Measurements from ENCODE around the gene FUT8.

FUT8 gene

DNA sequence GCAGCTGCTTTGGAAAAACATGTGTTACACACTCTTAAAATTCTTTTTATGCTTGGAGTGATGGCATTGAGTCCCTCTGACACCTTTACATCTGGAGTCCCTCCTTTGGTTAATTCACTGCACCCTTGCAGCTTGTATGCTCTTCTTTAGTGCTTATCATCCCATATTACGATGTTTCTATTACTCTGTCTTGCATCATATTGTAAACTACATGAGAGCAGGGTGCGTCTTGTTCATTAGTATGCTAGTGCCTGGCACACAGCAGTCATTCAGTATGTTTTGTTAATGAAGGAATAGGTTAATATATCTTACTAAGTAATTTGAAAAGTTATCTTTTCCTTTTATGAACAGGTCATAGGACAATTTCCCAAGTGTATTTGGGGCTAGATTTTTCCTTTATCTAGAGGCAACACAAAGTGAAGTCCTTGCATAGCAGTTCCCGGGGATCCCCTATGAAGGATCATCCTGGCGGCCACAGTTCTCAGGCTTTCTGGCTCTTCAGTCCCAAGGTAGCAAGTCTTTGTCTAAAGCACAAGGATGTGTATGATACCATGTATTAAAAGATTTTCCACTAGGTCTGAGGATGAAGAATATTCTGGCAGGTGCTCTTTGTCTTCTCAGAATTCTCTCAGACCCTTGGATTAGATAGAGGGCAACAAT is 363.8 kb downstream of the FUT8 start:
- TF ChIP-seq, protein P1, sequence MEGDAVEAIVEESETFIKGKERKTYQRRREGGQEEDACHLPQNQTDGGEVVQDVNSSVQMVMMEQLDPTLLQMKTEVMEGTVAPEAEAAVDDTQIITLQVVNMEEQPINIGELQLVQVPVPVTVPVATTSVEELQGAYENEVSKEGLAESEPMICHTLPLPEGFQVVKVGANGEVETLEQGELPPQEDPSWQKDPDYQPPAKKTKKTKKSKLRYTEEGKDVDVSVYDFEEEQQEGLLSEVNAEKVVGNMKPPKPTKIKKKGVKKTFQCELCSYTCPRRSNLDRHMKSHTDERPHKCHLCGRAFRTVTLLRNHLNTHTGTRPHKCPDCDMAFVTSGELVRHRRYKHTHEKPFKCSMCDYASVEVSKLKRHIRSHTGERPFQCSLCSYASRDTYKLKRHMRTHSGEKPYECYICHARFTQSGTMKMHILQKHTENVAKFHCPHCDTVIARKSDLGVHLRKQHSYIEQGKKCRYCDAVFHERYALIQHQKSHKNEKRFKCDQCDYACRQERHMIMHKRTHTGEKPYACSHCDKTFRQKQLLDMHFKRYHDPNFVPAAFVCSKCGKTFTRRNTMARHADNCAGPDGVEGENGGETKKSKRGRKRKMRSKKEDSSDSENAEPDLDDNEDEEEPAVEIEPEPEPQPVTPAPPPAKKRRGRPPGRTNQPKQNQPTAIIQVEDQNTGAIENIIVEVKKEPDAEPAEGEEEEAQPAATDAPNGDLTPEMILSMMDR (IDR thresholded peaks at IDR 0.05; ENCODE audit: low read depth, low read length) = no peak
- no peak overlapping the region for H3K27ac ChIP-seq
- H3K9me3 ChIP-seq (ENCODE audit: severe bottlenecking) = no peaks in the 10 kb centered on the region
- H3K36me3 ChIP-seq = no peaks in the 10 kb centered on the region
- H3K27me3 ChIP-seq (ENCODE audit: insufficient read depth, low read depth, severe bottlenecking) = no peaks in the 10 kb centered on the region
- H3K4me3 ChIP-seq (ENCODE audit: low read depth, low read length) = no peak overlapping the region
- DNase-seq = no peak

DNA sequence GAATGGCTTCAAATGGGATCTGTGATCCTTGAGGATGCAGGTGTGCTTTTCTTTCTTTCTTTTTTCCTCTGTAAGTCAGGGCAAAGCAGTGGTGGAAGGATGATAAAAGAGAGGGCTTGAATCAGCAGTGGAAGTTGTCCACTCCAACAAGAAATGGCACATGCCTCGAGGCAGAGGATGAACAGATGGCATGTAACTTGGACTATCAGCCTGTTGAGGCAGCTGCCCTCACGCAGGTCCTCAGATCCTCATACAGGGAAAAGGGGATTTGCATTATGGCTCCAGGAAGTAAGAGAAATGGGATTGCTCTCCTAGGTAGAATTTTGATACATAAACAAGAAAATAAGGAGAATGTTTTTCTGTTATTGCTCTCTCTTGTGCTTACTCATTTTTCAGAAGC is 368.0 kb downstream of the FUT8 start:
- Histone ChIP-seq H3K4me3 (ENCODE audit: low read depth, low read length) (no peak overlapping the region), H3K27me3 (ENCODE audit: insufficient read depth, low read depth, severe bottlenecking) (no peaks in the 10 kb centered on the region), H3K36me3 (no peaks in the 10 kb centered on the region), H3K9me3 (ENCODE audit: severe bottlenecking) (no peaks in the 10 kb centered on the region), H3K27ac (no peak overlapping the region)
- TF ChIP-seq, protein P1 (IDR thresholded peaks at IDR 0.05; ENCODE audit: low read depth, low read length) = no peak
- DNase-seq = no peak

DNA sequence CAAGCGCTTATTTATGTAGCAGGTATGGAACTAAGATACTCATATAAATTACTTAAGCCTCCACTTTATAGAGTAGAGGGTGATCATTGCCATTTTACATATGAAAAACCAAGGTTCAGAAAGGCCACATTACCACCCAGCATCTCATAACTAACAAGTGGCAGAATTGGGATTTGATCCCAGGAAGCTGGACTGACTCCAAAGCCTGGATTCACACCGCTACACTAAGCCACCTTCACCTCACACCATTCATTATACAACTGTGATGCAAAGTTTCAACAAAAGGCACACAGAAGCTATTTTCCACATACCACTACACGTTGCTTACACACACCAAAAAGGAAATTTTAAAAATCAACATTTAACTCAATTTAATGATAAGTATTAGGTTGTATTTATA is 370.6 kb downstream of the FUT8 start:
- Histone ChIP-seq H3K36me3 (no peaks in the 10 kb centered on the region), H3K4me3 (ENCODE audit: low read depth, low read length) (no peak overlapping the region), H3K9me3 (ENCODE audit: severe bottlenecking) (no peaks in the 10 kb centered on the region), H3K27ac (no peak overlapping the region), H3K27me3 (ENCODE audit: insufficient read depth, low read depth, severe bottlenecking) (no peaks in the 10 kb centered on the region)
- DNase-seq = no peak
- TF ChIP-seq, protein P1 (IDR thresholded peaks at IDR 0.05; ENCODE audit: low read depth, low read length) = no peak

DNA sequence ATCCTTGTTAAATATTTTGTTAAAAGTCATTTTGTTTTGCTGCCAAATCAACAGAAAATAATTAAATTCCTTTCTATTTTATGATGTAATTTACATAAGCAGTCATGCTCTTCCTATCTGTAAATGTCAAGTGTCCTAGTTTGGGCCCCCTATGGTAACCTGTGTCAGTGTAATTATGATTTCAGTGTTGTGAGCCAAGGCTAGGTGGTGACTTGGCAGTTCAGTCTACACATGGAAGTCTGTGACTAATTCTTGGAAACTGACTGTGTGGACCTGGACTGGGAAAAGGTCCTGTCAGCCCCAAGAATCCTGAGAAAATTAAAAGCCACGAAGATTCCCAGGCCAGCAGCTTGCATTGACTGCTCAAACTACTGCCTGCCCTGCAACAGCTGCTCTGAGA is 371.0 kb downstream of the FUT8 start:
- Histone ChIP-seq H3K9me3 (ENCODE audit: severe bottlenecking) (no peaks in the 10 kb centered on the region), H3K4me3 (ENCODE audit: low read depth, low read length) (no peak overlapping the region), H3K36me3 (no peaks in the 10 kb centered on the region), H3K27ac (no peak overlapping the region), H3K27me3 (ENCODE audit: insufficient read depth, low read depth, severe bottlenecking) (no peaks in the 10 kb centered on the region)
- TF ChIP-seq, protein P1 (IDR thresholded peaks at IDR 0.05; ENCODE audit: low read depth, low read length) = no peak
- DNase-seq = no peak

DNA sequence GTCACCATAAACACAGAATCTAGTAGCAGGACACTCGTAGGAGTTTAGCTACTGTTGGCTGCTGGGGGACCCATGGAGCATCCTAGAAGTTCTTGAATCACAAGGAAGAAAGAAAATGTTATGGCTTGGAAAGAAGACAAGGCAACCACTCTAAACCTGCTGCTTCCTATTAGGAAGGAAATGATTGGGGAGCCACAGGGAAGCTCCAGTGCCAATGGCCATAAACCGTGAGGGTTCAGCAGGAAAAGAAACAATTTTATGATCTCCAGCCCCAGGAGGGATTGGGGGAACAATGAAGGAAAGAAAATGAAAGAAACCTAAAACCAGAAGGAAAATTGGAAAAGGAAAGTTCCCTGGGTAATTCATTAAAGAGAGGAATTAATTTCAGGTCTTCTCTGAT is 372.0 kb downstream of the FUT8 start:
- H3K27me3 ChIP-seq (ENCODE audit: insufficient read depth, low read depth, severe bottlenecking) = no peaks in the 10 kb centered on the region
- no peaks in the 10 kb centered on the region for H3K9me3 ChIP-seq (ENCODE audit: severe bottlenecking)
- DNase-seq = no peak
- H3K4me3 ChIP-seq (ENCODE audit: low read depth, low read length) = no peak overlapping the region
- H3K27ac ChIP-seq = no peak overlapping the region
- no peaks in the 10 kb centered on the region for H3K36me3 ChIP-seq
- TF ChIP-seq, protein P1 (IDR thresholded peaks at IDR 0.05; ENCODE audit: low read depth, low read length) = no peak

DNA sequence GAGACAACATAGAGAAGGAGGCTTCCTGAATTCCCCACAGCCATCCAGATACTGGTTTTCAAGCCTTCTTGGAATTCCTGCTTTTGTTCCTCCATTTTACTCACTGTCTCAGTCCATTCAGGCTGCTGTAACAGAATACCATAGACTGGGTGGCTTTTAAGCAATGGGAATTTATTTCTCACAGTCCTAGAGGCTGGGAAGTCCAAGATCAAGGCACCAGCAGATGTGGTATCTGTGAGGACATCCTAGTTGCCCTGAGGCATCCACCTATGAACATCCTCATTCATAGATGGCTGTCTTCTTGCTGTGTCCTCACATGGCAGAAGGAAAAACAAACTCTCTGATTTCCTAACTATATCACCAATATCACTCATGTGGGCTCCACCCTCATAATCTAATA is 374.9 kb downstream of the FUT8 start:
- Histone ChIP-seq H3K9me3 (ENCODE audit: severe bottlenecking) (no peaks in the 10 kb centered on the region), H3K4me3 (ENCODE audit: low read depth, low read length) (no peak overlapping the region), H3K36me3 (no peaks in the 10 kb centered on the region), H3K27me3 (ENCODE audit: insufficient read depth, low read depth, severe bottlenecking) (no peaks in the 10 kb centered on the region), H3K27ac (no peak overlapping the region)
- TF ChIP-seq, protein P1 (IDR thresholded peaks at IDR 0.05; ENCODE audit: low read depth, low read length) = no peak
- DNase-seq = no peak
